SW480 (cell line): ENCODE results near the gene MPP2.
"Not testable (repeated sequence)": the region's sequence is repeated elsewhere in the genome, so short reads cannot be mapped to it uniquely, and the experiment has no call there.

Experiments used
- DNase-seq: peaks from one replicate; pipeline ENCODE4 v3.0.0-alpha.2; 2016; ENCODE audit warnings: low spot score

MPP2 gene

GRCh38 chr17:43875476-43876147, 31.7 kb downstream of the MPP2 start:
- no peak for DNase-seq

DNA sequence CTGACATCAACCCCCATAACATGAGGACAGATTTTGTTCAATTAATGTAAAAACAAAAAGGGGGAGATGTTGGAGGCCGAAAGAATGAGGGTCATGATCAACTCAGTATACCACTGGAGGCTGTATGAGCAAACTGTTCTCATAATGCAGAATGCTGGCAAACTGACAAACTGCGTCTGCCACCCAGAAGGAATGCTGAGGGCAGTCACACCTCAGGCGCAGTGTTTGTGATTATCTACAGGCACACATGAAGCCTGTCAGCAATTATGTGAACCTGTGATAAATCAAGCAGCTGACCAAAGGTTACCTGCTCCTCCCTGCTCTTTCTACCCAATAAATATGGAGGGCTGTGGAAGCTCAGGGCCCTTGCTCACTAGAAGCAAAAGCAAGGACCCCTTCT, 33.0 kb downstream of the MPP2 start:
- DNase-seq = no peak

DNA sequence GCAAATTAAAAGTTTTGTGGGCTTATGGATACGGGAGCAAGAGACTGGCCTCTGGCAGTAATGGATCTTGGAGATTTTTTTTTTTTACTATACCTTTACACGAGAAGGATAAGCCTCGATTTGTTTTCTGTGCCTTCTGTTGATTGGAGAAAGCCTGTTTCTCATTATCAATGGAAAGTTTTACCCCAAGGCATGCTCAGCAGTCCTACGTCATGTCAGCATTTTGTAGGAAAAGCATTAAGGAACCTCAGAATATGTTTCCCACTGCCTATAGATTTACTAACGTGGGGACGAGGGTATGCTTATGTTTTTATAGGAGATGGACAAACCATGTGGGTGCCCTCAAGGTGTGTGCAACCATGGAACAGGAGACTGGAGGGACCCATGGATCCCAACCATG, 33.5 kb downstream of the MPP2 start:
- DNase-seq = no peak

- DNase-seq = no peak
Observed at GRCh38 chr17:43873091-43873490, 34.2 kb downstream of the MPP2 start.

- peak; percentile 25 for DNase-seq
Observed at GRCh38 chr17:43871946-43872690, 35.2 kb downstream of the MPP2 start.

DNA sequence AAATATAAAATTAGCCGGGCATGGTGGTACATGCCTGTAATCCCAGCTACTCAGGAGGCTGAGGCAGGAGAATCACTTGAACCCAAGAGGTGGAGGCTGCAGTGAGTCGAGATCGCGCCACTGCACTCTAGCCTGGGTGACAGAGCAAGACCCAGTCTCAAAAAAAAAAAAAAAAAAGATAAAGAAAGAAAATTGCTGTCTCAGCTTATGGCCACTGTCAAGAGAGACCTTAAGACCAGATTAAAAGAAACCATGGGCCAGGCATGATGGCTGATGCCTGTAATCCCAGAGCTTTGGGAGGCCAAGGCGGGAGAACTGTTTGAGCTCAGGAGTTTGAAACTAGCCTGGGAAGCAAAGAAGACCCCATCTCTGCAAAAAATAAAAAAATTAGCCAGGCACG, 38.3 kb downstream of the MPP2 start:
- not testable (repeated sequence) for DNase-seq

- DNase-seq = no peak
Observed at GRCh38 chr17:43868226-43868994, 38.9 kb downstream of the MPP2 start.

DNA sequence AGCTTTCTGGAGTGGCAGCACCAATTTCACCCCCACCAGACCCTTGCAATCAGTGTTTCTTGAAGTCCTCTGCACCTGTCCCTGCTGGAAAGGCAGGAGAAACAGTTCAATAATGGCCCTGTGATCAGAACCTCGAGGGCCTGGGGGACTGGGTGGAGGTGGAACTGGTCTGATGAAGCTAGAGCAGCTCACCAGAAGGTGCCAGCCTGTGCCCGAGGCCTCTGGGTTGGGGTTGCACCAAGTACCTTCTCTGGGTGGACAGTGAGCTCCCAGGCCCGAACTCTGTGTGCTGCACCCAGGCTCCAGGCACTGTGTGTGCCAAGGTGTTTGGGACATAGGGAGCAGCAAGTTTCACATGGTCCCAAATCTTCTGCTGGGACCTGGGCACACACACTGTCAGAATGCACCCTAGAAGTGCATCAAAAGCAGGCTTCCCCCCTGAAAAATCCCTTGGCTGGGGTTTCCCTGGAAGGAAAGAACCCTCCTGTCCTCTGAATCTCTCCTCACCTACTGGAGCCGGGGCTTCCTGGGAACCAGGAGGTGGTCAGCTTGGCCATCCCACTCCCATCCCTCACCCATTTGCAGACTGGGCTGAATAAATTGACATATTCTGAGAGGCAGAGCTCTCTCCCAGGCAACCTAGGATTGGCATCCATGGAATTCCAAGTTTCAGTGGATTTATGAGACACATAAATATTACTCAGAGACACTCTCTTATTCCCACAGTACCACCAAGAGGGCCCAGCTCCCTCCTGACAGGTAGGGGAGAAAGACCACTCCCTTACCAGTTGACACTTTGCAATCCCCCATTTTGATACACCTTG, 43.0 kb downstream of the MPP2 start:
- no peak for DNase-seq

- DNase-seq = no peak
Observed at GRCh38 chr17:43861960-43862359, 45.4 kb downstream of the MPP2 start.

- no peak for DNase-seq
Observed at GRCh38 chr17:43860927-43861622, 46.3 kb downstream of the MPP2 start.

- no peak for DNase-seq
Observed at GRCh38 chr17:43860077-43860725, 47.1 kb downstream of the MPP2 start.

DNA sequence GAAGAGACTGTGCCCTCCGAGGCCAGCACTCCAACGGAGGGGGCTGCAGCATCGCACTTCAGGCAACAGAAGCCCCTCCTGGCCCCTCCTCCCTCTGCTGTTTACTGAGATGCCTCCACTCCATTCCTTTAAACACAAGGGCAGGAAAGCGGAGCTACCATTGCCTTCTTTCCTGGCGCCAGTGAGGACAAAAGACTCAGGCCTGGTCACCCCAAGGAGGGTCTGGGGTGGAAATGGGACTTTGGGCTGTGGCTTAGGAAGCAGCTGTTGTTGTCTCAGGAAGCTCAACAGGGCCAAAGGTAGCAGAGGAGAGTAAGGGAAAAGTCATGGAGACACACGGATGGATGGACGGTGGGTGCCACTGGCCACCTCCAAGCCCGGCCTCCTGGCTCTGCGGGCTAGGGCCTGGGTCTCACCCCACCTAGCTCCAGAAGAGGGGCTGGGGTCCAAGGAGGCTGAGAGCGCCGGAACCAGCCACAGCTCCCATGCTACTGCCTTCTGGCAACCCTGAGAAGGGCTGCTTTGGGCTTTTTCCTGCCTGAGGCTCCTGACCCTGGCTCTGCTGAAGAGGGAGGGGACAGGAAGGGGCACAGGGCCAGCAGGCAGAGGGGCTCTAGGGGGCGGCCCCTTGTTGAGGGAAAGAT, 49.3 kb downstream of the MPP2 start:
- no peak for DNase-seq

- DNase-seq = no peak
Observed at GRCh38 chr17:43857141-43857540, 50.2 kb downstream of the MPP2 start.

DNA sequence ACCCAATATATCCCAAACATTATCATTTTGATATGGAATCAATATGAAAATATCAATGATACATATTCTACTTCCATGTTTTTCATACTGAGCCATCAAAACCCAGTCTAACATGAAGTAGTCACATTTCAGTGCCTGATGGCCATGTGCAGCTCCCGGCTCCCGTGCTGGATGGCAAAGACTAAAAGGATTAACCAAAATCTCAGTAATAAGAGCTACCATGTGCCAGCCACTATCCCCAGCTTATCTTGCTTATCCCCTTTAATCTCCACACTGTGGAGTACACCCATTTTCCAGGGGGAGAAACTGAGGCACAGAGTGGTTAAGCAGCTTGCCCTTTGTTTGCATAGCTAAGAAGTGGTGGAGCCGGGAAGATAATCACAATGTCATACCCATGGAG, 51.2 kb downstream of the MPP2 start:
- no peak for DNase-seq

DNA sequence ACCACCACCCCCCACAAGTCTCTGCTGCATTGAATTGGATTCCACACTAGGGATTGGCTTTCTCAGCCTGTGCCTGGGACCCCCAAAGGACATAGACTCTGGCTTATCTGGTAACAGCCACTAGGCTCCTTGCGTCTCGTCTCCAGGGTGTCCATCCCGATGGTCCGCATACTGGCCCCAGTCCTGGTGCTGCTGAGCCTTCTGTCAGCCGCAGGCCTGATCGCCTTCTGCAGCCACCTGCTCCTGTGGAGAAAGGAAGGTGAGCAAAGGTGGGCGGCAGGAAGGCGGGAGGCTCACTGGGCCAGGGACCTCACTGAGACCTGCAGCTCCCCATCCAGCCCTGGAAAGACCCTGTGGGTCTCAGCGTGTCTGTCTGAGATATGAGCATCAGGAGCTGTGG, 52.3 kb downstream of the MPP2 start:
- no peak for DNase-seq

GRCh38 chr17:43854498-43854897, 52.8 kb downstream of the MPP2 start:
- DNase-seq = no peak

DNA sequence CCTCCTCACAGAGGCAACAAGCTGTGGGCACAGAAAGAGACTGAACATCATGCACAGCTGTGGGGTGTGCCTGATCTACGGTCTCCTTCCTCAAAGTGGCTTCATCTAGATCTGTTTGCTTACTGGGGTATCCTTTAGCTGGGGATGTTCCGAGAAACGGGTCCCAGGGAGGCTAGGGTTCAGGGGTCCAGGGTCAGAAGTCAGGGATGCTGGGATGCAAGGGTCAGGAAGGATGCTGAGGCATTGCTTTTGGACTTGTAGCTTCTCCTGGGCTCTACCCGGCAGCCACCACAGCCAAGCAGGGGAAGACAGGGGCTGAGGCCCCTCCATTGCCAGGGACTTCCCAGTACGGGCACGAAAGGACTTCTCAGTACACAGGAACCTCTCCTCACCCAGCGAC, 53.8 kb downstream of the MPP2 start:
- no peak for DNase-seq

DNA sequence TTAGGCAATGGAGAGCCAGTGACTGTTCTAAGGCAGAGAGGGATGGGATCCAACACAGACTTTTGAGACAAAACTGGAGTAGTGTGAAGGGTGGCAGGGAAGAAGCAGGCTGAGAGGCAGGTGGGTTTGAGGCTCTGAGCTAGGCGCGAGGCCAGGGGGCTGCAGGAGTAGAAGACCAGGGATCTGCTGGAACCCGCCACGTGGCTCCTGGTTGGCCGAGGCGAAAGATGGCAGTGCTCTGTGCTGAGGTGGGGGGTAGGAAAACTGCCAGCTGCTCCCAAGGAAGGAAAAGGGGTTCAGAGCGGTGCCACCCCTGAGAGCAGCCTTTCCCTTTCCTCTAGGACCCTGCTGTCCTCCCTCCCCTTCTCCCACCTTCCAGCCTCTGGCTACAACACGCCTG, 54.8 kb downstream of the MPP2 start:
- DNase-seq = no peak

DNA sequence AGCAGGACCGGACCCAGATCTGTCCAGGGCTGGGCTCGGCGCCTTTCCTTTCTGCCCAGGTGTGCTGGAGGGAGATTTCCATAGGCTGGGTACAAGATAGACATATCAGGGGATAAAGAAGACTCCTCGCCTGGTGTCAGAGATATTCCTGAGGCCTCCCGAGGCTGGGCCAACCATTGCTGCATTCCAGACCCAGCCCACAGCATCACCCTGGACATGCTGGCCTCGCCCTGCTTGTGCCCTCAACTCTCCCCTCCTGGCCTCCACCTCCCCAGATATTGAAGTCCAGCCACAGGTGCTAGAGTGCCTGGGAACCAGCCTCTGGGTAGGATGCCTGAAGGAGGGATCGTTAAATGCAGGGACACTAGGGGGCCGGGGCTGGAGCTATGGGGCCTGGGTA, 58.2 kb downstream of the MPP2 start:
- DNase-seq = no peak

GRCh38 chr17:43848601-43849000, 58.7 kb downstream of the MPP2 start:
- no peak for DNase-seq

- DNase-seq = no peak
Observed at GRCh38 chr17:43846963-43847371, 60.4 kb downstream of the MPP2 start, which contains the start of gene CD300LG. CD300LG (plus strand) TSS chr17:43847176; CDS start chr17:43847217, 41 bp downstream.
